Measurements from ENCODE around the gene LUZP1.

GRCh38 chr1:23083714-23084480 is 84.8 kb downstream of the LUZP1 start:
- TF ChIP-seq NFIC (IDR thresholded peaks at IDR 0.05; ENCODE audit: borderline replicate concordance) (no peak), POLR2AphosphoS5 (IDR thresholded peaks at IDR 0.05; ENCODE audit: low read depth, low read length) (no peak)
